ENCODE data around the gene CKAP5.
A peak's percentile ranks its signal among the peaks of the same experiment; 100 is the strongest.

The CKAP5 gene

GRCh38 chr11:46697303-46697702, 148.8 kb downstream of the CKAP5 start:
- H3K9me3 ChIP-seq (ENCODE audit: insufficient read depth, low read depth, low read length): no peaks in the 10 kb centered on the region
- peaks cover 53% of the 10 kb centered on the region for H3K79me2 ChIP-seq (ENCODE audit: insufficient read depth, low read length)
- H4K20me1 ChIP-seq (ENCODE audit: insufficient read depth, low read length, poor library complexity, severe bottlenecking): peaks cover 5% of the 10 kb centered on the region
- TF ChIP-seq, protein P1, sequence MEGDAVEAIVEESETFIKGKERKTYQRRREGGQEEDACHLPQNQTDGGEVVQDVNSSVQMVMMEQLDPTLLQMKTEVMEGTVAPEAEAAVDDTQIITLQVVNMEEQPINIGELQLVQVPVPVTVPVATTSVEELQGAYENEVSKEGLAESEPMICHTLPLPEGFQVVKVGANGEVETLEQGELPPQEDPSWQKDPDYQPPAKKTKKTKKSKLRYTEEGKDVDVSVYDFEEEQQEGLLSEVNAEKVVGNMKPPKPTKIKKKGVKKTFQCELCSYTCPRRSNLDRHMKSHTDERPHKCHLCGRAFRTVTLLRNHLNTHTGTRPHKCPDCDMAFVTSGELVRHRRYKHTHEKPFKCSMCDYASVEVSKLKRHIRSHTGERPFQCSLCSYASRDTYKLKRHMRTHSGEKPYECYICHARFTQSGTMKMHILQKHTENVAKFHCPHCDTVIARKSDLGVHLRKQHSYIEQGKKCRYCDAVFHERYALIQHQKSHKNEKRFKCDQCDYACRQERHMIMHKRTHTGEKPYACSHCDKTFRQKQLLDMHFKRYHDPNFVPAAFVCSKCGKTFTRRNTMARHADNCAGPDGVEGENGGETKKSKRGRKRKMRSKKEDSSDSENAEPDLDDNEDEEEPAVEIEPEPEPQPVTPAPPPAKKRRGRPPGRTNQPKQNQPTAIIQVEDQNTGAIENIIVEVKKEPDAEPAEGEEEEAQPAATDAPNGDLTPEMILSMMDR (conservative IDR thresholded peaks at IDR 0.05; ENCODE audit: low read length): no peak
- no peak for TF ChIP-seq EZH2phosphoT487 (IDR thresholded peaks at IDR 0.05; ENCODE audit: borderline replicate concordance)
- H3K4me1 ChIP-seq (ENCODE audit: insufficient read depth, low read length, poor library complexity, severe bottlenecking): peaks cover 37% of the 10 kb centered on the region
- H3F3A ChIP-seq (ENCODE audit: low read depth): no peaks in the 10 kb centered on the region
- H3K36me3 ChIP-seq (ENCODE audit: insufficient read depth, low read length): peaks cover 7% of the 10 kb centered on the region; the same call in 1 of the 2 replicates
- H2AFZ ChIP-seq (ENCODE audit: low read length): no peak overlapping the region
- peak overlapping the region; percentile 9 for H3K4me3 ChIP-seq (ENCODE audit: low read length, poor library complexity, severe bottlenecking)
- peak overlapping the region; percentile 46 for H3K4me2 ChIP-seq (ENCODE audit: low read depth, low read length, poor library complexity, severe bottlenecking)
- no peaks in the 10 kb centered on the region for H3K9me2 ChIP-seq (replicated peaks; ENCODE audit: low read depth, low read length)
- no peaks in the 10 kb centered on the region for H3K27me3 ChIP-seq (ENCODE audit: insufficient read depth, low read length, poor library complexity, severe bottlenecking)
- H3K9ac ChIP-seq (ENCODE audit: low read depth, low read length, poor library complexity, severe bottlenecking): peak overlapping the region; percentile 40

DNA sequence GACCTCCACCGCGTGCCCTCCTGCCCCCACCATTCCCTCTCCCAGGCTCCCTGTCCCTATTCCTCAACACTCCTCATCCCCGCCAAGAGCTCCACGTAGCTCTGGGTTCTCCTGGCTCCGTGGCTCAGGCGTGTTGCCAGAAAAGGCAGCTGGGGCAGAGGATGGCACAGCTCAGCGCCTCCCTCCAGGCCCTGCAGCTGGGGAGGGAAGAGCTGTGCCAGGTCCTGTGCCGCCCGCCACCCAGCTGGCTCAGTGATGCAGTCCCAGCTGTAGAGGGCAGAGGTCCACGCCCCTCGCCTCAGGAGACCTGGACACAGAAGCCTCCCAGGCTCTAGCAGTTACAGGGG, 149.9 kb downstream of the CKAP5 start:
- H2AFZ ChIP-seq (ENCODE audit: low read length): no peak overlapping the region
- H4K20me1 ChIP-seq (ENCODE audit: insufficient read depth, low read length, poor library complexity, severe bottlenecking): peaks cover 4% of the 10 kb centered on the region
- peaks cover 31% of the 10 kb centered on the region for H3K4me1 ChIP-seq (ENCODE audit: insufficient read depth, low read length, poor library complexity, severe bottlenecking)
- no peaks in the 10 kb centered on the region for H3K9me2 ChIP-seq (replicated peaks; ENCODE audit: low read depth, low read length)
- H3K36me3 ChIP-seq (ENCODE audit: insufficient read depth, low read length): peaks cover 7% of the 10 kb centered on the region; the same call in 1 of the 2 replicates
- H3F3A ChIP-seq (ENCODE audit: low read depth): no peaks in the 10 kb centered on the region
- TF ChIP-seq, protein P1 (conservative IDR thresholded peaks at IDR 0.05; ENCODE audit: low read length): no peak
- no peak for TF ChIP-seq EZH2phosphoT487 (IDR thresholded peaks at IDR 0.05; ENCODE audit: borderline replicate concordance)
- peak overlapping the region; percentile 22 for H3K9ac ChIP-seq (ENCODE audit: low read depth, low read length, poor library complexity, severe bottlenecking)
- peaks cover 42% of the 10 kb centered on the region for H3K79me2 ChIP-seq (ENCODE audit: insufficient read depth, low read length)
- H3K4me3 ChIP-seq (ENCODE audit: low read length, poor library complexity, severe bottlenecking): no peak overlapping the region
- H3K9me3 ChIP-seq (ENCODE audit: insufficient read depth, low read depth, low read length): no peaks in the 10 kb centered on the region
- H3K4me2 ChIP-seq (ENCODE audit: low read depth, low read length, poor library complexity, severe bottlenecking): peak overlapping the region; percentile 5
- no peaks in the 10 kb centered on the region for H3K27me3 ChIP-seq (ENCODE audit: insufficient read depth, low read length, poor library complexity, severe bottlenecking)

GRCh38 chr11:46695345-46696211, 150.5 kb downstream of the CKAP5 start:
- peak overlapping the region; percentile 52 for H3K9ac ChIP-seq (ENCODE audit: low read depth, low read length, poor library complexity, severe bottlenecking)
- no peaks in the 10 kb centered on the region for H3F3A ChIP-seq (ENCODE audit: low read depth)
- peak overlapping the region; percentile 5 for H3K4me2 ChIP-seq (ENCODE audit: low read depth, low read length, poor library complexity, severe bottlenecking)
- H3K79me2 ChIP-seq (ENCODE audit: insufficient read depth, low read length): peaks cover 39% of the 10 kb centered on the region
- peaks cover 7% of the 10 kb centered on the region; the same call in 1 of the 2 replicates for H3K36me3 ChIP-seq (ENCODE audit: insufficient read depth, low read length)
- peaks cover 31% of the 10 kb centered on the region for H3K4me1 ChIP-seq (ENCODE audit: insufficient read depth, low read length, poor library complexity, severe bottlenecking)
- no peak overlapping the region for H3K4me3 ChIP-seq (ENCODE audit: low read length, poor library complexity, severe bottlenecking)
- H3K9me3 ChIP-seq (ENCODE audit: insufficient read depth, low read depth, low read length): no peaks in the 10 kb centered on the region
- H3K9me2 ChIP-seq (replicated peaks; ENCODE audit: low read depth, low read length): no peaks in the 10 kb centered on the region
- H3K27me3 ChIP-seq (ENCODE audit: insufficient read depth, low read length, poor library complexity, severe bottlenecking): no peaks in the 10 kb centered on the region
- no peak for TF ChIP-seq EZH2phosphoT487 (IDR thresholded peaks at IDR 0.05; ENCODE audit: borderline replicate concordance)
- TF ChIP-seq, protein P1 (conservative IDR thresholded peaks at IDR 0.05; ENCODE audit: low read length): no peak
- peaks cover 4% of the 10 kb centered on the region for H4K20me1 ChIP-seq (ENCODE audit: insufficient read depth, low read length, poor library complexity, severe bottlenecking)
- H2AFZ ChIP-seq (ENCODE audit: low read length): no peak overlapping the region

Measured in Loucy (cell line).